ENCODE measurements around the gene LRCOL1. TPM values are rescaled to one million over a fixed set of nuclear protein-coding genes. Genes with fewer than 3 reads are reported as not detected.

LRCOL1 gene
- total RNA-seq, 1 experiment from 2014 or later = not detected

GRCh38 chr12:132560364-132560613 lies 50.1 kb downstream of the LRCOL1 start (continued):
- TF ChIP-seq REST (IDR thresholded peaks at IDR 0.05; ENCODE audit: low read depth) (no peak), CEBPB (IDR thresholded peaks at IDR 0.05; ENCODE audit: low read depth) (no peak), FOSL1 (IDR thresholded peaks at IDR 0.05; ENCODE audit: low read depth) (no peak)

DNA sequence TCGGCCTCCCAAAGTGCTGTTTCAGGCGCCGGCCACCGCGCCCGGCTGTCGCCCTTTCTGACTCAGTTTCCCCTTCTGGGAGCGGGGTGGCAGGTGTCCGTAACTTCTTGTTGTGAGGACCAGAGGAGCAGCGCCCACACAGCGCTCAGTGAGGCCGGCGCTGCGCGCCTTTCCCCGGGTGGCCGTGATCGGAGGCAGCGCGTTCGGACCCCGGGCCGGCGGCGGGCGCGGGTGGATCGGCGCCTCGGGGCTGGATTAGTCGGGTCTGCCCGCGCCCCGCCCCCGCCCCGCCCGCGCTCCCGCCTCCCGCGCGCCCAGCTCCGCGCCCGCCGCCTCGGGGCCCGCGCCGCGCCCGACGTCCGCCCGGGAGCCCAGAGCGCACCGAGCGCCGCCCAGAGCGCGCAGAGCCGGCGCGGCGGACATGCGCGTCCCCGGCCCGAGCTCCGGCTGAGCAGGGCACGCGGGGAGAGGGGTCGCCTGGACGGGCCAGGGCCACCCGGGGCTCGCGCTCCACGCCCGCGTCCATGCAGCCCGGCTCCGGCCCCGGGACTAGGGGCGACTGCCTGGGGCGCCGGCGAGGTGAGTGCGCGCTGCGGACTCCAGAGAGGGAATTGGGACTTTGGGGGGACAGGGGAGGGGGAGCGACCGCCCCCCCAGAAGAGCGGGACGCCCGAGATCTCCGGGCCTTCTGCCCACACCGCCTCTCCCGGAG lies 50.6 kb downstream of the LRCOL1 start:
- TF ChIP-seq, protein P1, sequence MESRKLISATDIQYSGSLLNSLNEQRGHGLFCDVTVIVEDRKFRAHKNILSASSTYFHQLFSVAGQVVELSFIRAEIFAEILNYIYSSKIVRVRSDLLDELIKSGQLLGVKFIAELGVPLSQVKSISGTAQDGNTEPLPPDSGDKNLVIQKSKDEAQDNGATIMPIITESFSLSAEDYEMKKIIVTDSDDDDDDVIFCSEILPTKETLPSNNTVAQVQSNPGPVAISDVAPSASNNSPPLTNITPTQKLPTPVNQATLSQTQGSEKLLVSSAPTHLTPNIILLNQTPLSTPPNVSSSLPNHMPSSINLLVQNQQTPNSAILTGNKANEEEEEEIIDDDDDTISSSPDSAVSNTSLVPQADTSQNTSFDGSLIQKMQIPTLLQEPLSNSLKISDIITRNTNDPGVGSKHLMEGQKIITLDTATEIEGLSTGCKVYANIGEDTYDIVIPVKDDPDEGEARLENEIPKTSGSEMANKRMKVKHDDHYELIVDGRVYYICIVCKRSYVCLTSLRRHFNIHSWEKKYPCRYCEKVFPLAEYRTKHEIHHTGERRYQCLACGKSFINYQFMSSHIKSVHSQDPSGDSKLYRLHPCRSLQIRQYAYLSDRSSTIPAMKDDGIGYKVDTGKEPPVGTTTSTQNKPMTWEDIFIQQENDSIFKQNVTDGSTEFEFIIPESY (IDR thresholded peaks at IDR 0.05; ENCODE audit: extremely low read depth, insufficient replicate concordance, low read length) = no peak
- TF ChIP-seq POLR2AphosphoS5 (IDR thresholded peaks at IDR 0.05; ENCODE audit: low read depth, low read length) (peak; percentile 62; the same call in 1 of the 2 replicates), POLR2A (IDR thresholded peaks at IDR 0.05; ENCODE audit: borderline replicate concordance, extremely low read depth, insufficient read depth, insufficient read length) (peak; percentile 49), ZFX (IDR thresholded peaks at IDR 0.05) (peak; percentile 56; the same call in 1 of the 2 replicates)
- TF ChIP-seq, protein P2, sequence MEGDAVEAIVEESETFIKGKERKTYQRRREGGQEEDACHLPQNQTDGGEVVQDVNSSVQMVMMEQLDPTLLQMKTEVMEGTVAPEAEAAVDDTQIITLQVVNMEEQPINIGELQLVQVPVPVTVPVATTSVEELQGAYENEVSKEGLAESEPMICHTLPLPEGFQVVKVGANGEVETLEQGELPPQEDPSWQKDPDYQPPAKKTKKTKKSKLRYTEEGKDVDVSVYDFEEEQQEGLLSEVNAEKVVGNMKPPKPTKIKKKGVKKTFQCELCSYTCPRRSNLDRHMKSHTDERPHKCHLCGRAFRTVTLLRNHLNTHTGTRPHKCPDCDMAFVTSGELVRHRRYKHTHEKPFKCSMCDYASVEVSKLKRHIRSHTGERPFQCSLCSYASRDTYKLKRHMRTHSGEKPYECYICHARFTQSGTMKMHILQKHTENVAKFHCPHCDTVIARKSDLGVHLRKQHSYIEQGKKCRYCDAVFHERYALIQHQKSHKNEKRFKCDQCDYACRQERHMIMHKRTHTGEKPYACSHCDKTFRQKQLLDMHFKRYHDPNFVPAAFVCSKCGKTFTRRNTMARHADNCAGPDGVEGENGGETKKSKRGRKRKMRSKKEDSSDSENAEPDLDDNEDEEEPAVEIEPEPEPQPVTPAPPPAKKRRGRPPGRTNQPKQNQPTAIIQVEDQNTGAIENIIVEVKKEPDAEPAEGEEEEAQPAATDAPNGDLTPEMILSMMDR (IDR thresholded peaks at IDR 0.05 in 2 of 3, conservative IDR thresholded peaks at IDR 0.05 in 1 of 3; ENCODE audit: borderline replicate concordance in 1 of 3, insufficient read depth in 1 of 3, low read depth in 2 of 3, low read length in 2 of 3) = peak in 1 of 3 experiments; percentile 30; a peak in 3 of 6 replicates
- Histone ChIP-seq H3K79me2 (ENCODE audit: insufficient read depth, low read length) (peaks cover 47% of the 10 kb centered on the region), H3K4me2 (ENCODE audit: low read length) (peak overlapping the region; percentile 98), H3K9me3 (ENCODE audit: control insufficient read depth in 1 of 2, insufficient read depth in 1 of 2, low read depth in 1 of 2, low read length in 2 of 2) (no peaks in the 10 kb centered on the region), H3K9me2 (ENCODE audit: insufficient read depth) (no peaks in the 10 kb centered on the region), H3K27me3 (ENCODE audit: insufficient read depth, low read length) (no peaks in the 10 kb centered on the region), H3K4me1 (ENCODE audit: control insufficient read depth in 1 of 2, insufficient read depth in 2 of 2, low read length in 2 of 2) (peaks cover 5 to 20% of the 10 kb centered on the region in 2 experiments; a peak in 3 of 4 replicates), H3K4me3 (replicated peaks in 1 of 2; ENCODE audit: low read depth in 1 of 2, low read length in 2 of 2) (peak overlapping the region; percentile 87 to 96), H3K9ac (ENCODE audit: low read length) (peak overlapping the region; percentile 94), H3K27ac (ENCODE audit: low read depth, low read length) (peak overlapping the region; percentile 96), H2AFZ (ENCODE audit: low read depth, low read length, poor library complexity, severe bottlenecking) (no peak overlapping the region), H4K20me1 (ENCODE audit: insufficient read depth) (peaks cover 9% of the 10 kb centered on the region; the same call in 1 of the 2 replicates), H3K36me3 (ENCODE audit: control insufficient read depth in 1 of 2, insufficient read depth in 2 of 2, low read length in 2 of 2) (no peaks in the 10 kb centered on the region; a peak in 2 of 4 replicates)
- ChIA-PET POLR2A (no interaction called here), CTCF (interaction anchor here (1.0 kb wide), 2 partner anchors 55 to 285 kb away, joined by 4 to 8 read pairs; no protein-coding TSS in a partner anchor), RAD21 (ENCODE audit: low non-redundant PET in 1 of 2, low total read pairs in 2 of 2, uncharacterized antibody in 2 of 2, unreplicated experiment in 2 of 2) (interaction anchor here in 1 of 2 experiments (0.6 kb wide), 1 partner anchor 36 kb away, joined by 3 read pairs; no protein-coding TSS in a partner anchor)
- ATAC-seq = peak; percentile 58
- BruUV-seq (replicated peaks) = no TSS peak
- peak; percentile 18 for DNase-seq (ENCODE audit: low read depth, low spot score)
- intact Hi-C loops (cut with micrococcal nuclease) = loop anchor here (2.0 kb wide), 1 partner anchor 55 kb away; no protein-coding TSS in a partner anchor
